Stimulated activated CD4-positive, alpha-beta T cell treated with anti-CD3 and anti-CD28 coated beads, Interleukin-1b, Interleukin-23, amount 100 ng/mL, for 1 hour (primary cell): ENCODE measurements around the gene FBXL17.

ENCODE experiments used
- DNase-seq, 2 donors: peaks; one replicate each; pipeline ENCODE4 v3.0.0-alpha.2; 2020; ENCODE audit warnings: low read depth in 2 of 2

The FBXL17 gene

DNA sequence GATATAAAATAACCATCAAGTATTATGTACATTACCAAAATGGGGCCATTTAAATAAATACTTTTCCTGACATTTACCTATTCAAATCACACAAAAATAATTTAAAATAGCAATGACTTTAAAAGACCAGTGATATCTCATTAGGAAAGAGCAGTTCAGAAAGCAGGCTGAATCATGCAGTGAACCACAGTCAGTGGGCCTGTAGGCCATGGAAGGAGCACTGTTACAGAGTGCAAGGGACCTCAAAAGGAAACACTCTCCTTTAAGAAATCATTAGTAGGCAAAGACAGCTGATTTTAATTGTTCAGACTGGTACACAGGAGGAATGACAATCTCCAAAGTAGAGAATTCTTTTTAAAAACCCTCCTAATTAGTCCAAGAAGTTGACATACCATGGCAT lies 427.6 kb downstream of the FBXL17 start:
- no peak for DNase-seq

DNA sequence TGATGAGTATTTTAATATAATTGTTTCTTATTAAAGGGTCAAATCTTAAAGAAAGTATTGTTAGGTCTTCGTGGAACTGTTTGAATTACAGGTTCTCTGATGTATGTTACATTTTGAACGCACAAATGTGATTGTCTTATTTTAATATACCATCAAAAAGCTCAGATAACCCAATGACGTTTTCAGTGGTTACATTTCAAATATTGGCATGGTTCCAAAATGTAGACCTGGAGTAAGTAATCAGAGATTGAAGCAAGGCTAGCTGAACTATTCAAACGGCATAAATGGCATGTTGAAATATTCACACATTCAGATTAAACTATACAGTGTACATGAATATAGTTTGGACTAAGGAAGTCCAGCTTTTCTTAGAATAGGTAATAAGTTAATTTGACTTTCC lies 429.4 kb downstream of the FBXL17 start:
- no peak for DNase-seq

DNA sequence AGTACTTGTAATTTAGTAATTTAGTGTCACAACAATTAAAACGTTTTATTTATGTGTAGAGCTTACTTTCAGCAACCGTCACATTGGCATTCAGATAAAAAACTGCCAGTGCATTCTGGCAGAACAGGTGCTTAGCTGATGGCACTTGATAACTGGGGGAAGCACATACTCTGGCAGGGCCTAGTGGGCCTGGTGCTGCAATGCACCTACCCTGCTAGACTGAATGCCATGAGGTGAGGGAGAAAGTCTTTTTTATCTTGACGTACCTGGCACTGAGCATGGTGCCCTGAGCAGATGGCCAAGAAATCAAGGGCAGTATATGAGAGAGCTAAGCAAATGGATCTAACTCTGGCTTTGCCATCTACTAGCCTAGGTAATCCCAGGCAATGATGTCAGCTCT lies 430.6 kb downstream of the FBXL17 start:
- DNase-seq = no peak

DNA sequence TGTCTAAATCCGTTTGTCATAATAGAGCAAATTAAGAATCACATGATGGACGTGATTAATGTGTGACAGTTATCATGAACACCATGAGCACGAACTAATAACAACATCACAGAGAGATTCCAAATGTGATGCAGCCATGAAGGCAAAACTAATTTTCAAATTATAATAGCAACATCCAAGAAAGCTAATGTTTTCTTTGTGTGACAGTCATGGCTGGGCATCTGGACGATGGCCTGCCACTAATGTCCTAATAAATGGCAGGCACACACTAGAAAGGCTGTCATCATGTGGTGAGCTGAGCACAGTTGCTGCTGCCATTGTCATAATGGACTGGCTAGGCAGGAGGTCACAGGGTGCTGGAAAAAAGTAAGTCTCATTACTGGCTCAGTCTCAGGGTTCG lies 431.1 kb downstream of the FBXL17 start:
- DNase-seq = no peak

DNA sequence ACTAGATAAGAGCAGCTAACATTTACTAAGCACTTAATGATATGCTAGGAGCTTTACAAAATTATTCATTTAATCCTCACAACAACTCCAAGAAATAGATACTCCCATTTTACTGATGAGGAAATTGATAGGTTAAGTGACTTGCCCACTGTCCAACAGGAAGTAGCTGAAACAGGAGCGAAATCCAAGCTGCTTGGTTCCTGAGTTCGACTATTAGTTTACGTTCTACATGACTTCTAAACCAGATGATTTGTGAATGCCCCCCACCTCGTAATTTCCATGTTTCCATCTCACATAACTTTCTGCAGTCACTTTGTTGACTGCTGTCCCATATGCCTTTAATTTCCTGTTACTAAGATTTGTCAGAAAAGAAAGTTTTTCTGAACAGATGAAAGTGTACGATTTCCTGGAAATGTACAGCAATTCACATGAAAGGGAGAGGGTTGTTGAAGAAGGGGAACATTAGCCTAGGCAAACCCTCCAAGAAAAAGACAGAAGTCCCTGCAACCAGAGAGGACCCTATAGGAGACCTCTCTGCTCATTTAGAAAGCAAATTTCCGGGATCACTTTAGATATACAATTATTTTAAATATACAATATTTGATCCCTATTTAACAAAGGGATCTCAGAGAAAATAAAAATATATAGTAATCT lies 432.1 kb downstream of the FBXL17 start:
- no peak for DNase-seq

DNA sequence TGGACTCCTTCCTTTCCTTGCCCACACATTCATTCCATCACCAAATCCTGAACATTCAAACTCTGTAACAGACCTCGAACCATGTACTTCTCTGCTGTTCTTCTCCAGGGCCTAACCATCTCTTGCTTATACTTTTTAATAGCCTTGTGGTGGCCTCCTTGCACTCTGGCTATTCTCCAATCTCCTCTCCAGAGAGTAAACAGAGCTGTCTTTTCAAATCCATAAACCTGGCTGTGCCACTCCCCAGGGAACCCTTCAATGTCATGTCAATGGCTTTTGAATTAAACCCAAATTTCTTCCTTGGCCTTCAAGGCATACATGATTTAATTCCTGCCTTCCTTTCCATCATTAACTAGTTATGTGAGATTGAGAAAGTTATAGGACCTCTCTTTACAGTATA lies 433.5 kb downstream of the FBXL17 start:
- DNase-seq = no peak

DNA sequence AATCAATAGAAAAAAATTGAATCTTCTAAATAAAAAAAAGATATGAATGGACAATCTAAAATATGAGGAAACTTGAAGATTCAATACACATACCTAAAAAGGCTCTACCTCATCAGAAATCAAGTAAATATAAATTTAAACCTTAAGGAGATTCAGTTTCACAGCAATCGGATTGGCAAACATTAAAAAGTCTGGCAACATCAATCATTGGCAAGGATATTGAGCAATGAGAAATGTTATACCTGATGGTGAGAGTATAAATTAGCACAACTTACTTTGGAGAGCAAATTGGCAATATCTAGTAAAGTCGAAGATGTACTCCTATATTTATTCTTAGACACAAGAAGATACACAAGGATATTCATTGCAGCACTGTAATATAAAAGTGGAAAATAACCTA lies 436.8 kb downstream of the FBXL17 start:
- no peak for DNase-seq

DNA sequence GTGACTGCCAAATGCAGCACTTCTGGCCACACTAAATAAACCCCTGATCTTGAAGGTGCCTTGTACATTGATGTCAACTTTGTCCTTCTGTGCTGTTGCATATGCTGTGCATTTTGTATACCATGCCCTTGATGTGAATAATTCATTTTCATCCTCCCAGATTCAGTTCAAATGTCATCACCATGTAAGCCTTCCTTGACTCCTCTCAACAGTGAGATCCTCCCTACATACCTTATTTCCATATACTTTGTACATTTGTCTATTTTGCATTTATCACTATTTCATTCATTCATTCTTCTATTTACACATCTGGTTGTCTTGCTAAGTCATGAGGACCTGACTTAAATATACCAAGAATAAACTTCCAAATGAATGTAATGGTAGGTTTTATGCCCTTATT lies 438.0 kb downstream of the FBXL17 start:
- no peak for DNase-seq

DNA sequence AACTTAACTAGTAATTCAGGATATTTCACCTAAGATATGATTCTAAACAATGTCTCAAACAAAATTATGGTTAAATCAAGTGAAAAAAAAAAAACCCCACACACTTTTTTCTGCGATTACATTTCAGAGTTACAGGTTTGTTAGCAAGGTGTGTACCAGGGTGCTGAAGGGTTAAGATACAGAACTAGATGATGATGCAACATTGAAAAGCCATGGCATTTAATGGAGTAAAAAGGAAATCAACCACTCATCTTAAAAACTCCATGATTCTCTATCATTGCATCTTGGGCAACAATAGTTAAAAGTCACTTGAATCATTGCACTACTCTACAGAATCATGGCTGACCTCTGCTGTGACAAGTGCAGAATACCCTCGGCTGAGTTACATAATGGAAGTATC lies 440.9 kb downstream of the FBXL17 start:
- DNase-seq = no peak

DNA sequence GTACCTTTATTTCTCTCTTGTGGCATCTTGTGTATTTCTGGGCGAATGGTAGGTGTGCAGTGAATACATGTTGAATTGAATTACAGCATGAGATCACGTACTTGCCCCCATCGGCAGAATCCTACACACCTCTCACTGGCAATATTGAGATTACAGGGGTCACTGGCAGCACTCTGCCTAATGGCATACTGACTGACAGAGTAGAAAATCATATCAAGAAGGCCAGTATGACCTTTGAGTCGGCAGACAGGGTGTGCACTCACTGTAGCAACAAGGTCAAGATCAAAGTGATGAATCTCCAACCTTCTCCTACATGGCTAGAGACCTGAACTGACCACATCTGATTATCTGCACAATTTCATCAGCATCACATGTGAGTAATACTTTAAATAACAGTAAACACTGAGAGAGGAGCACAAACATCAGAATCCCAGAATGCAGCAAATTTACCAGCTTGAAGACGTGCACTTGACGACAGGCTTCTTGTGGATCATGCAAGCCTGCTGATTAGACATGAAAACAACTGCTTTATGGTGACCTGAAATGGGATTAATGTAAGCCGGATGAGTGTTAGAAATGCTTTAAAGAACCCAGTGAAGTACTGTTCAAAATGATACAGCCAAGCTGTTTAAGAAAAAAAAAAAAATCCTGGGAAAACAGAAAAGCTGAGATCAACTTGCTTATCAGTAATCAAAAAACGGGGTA lies 444.1 kb downstream of the FBXL17 start:
- no peak for DNase-seq

DNA sequence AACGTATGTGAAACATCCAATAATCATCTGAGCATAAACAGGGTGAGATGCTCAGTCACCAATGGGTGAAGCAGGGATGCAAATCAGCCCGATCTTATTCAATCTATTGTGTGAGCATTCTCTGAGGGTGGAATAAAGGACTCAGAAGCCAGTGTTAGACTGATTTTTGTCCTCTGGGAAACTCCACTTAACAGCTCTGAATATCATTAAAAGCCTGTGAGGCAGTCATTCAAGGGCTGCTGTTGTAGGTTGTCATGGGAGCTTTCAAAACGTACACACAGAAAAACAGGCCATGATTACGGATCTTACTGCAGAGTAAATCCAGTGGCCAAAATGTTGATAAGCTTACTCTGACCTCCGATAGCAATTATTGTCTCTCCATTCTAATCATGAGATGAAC lies 444.7 kb downstream of the FBXL17 start:
- DNase-seq = no peak

DNA sequence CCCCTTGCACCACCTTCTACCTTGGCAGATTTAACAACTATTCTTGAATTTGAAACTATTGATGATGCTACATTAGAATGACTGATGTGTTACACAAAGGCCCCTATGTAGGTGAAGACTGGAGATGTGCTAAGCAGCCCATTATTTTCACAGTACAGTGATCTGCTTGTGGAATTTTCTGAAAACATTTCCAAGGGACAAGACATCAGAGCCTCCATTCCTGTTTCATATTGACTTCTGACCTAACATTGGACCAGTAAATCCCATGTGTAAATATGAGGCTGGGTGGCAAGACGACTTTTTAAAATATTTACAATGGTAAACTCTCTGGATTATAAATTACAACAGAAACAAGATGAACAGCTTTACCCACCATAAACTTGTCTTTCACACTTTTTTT lies 445.4 kb downstream of the FBXL17 start:
- no peak for DNase-seq

DNA sequence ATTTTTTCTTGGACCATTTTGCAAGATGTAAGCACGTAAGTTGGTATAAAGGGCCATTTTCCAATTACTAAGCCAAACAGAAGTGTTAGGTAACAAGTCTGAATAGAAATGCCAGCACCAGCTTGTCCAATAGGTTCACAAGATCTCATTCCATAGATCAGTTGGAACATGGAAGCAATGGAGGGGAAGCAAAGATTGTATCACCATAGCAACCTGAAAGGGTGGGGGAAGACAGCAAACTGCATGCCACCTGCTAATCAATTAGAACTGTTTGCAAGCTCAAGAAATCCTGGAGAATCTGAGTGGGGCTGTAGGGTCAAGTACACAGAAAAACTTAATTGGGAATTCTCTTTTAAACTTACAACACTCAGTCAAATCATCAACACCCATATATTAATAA lies 446.3 kb downstream of the FBXL17 start:
- no peak for DNase-seq

DNA sequence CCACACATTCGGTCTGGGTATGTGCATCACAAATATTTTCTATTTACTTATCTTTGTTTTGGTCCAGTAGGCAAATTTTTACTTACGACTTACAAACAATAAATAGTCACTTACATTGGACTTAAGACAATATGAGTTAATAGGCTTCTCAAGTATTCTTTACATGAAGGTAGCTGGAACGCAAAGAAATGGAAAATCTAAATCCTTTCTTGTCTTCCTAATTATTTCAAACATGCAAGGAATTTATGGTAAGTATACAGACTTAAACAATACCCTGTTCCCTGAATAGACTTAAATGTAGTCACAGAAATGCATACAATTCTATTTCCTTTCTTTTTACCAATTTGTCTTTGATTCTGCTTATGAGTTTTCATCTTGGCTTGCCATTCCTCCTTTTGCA lies 448.6 kb downstream of the FBXL17 start:
- no peak for DNase-seq

DNA sequence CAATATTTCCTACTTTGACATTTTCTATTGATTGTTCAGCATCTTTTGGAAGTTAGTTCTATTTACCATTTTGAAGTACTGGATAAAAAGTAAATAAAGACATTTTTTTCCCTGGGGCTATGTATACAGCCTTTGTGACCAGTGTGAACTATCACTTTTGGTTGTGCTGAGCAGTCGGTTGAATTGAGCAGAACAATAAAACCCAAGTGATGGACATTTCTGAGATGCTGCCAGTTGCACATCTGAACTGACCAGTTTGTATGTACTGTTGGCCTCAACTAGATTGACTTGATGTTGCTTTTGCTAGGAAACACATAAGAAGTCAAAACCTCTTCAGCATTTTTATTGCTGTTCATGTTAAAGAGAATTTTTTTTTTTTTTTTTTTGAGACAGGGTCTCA lies 451.0 kb downstream of the FBXL17 start:
- DNase-seq = no peak

DNA sequence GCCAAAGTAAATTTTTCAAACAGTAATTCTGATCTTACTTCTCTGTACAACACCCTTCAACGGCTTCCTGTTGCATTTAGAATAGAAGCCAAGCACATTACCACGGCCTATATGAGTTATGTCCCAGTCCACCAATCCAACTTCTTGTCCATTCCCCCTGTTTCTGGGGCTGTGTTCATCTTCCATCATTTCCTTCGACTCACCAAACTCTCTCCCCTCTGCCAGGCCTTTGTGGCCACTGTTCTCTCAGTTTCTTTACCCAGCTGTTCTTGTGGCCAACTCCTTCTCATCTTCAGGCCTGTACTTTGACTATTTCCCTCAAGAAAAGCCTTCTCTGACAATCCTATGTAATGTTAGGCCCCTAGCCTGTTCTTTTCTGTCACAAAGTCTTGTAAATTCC lies 451.8 kb downstream of the FBXL17 start:
- DNase-seq = no peak

DNA sequence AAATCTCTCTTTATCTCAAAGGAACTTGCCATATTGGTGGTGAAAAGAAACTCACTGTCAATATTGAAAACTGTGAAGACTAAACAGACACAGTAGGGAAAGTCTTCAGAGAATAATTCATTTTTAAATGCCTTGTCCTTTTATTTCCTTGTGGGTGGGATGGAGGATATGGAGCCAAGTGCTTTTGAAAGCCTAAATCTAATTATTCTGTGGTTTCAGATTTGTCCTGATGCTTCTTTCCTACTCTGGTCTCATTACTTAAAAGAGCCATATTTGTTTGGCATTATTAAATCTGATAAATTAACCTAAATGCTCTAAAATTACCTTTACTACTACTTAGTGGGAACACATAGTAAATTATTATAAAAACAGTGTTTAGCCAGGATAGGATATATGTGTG lies 452.8 kb downstream of the FBXL17 start:
- no peak for DNase-seq

DNA sequence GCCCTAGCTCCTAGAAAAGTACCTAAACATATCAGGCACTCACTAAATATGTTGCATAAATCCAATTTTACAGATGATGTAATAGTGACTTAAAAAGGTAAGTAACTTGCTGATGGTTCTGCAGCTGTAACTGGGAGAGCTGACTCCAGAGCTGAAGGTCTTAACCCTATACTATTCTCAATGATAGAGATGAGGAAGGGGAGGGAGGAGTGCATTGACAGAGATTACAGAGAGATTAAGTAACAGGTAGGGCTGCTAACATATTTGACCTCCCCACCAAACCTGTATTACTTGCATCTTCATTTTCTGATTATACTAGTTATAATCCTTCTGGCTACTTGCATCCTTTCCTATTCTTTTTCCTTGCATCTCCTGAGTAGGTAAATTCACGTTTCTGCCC lies 455.8 kb downstream of the FBXL17 start:
- no peak for DNase-seq

DNA sequence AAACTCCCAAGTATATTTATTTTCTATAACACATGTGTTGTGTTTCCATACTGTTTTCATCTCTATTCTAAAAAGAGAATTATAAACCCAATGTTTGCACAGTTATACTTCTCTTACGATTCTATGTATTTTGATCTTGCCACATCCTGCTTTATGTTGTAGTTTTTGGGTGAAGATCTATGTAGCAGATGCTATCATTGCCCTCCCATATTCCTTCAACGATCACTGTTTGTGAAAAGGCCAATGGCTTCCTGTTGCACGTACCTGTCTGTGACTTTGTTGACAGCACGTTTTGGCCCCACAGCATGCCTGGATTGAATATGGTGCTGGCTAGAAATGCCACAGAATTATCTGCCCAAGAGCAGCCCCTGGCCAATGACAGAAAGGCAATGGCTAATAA lies 456.7 kb downstream of the FBXL17 start:
- no peak for DNase-seq

DNA sequence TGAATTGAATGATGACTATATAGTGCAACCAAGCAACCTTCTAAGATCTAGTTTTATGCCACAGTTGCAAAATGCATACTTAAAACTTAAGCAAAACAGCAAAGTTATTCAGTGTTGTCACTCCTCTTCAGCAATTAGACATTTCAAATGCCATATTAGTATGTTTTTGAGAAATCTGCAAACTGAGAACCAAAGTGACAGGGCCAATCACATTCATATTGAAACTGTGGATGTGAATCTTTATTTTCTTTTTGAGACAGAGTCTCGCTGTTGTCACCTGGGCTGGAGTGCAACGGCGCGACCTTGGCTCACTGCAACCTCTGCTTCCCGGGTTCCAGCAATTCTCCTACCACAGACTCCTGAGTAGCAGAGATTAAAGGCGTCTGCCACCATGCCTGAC lies 461.9 kb downstream of the FBXL17 start:
- no peak for DNase-seq

DNA sequence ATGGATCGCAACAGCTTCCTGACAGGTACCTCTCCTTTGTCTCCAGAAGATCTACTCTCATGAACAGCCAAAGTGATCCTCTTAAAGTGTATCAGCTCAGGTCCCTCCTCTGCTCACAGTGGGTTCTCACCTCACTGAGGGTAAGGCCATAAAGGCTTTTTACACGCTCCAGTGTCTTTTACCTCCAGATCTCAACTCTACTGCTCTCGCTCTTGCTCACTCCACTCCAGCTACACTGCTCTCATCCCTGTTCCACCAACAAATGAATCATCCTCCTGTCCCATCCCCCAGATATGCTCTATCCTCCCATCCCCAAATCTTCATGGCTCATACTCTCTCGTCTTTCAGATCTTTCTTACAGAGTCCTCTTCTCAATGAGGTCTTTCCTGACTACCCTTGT lies 462.5 kb downstream of the FBXL17 start:
- no peak for DNase-seq

DNA sequence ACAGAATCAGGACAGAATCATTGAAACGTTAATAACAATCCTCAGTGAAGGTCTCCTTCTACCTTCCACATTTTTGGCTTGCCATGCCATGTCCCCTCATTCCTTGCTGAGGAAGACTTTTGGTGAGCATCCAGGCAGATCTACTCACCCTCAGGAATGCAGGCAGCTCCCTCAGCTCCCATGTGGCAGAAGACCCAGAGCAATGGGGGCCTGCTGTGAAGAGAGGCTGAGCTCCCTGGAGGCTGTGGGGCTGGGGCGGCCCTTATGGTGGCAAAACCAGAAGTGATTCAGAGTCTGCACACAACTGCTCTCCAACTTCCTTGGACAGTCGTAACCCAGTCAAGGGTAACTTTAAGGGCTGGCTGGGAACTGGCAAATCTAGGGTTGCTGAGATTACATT lies 463.9 kb downstream of the FBXL17 start:
- no peak for DNase-seq

DNA sequence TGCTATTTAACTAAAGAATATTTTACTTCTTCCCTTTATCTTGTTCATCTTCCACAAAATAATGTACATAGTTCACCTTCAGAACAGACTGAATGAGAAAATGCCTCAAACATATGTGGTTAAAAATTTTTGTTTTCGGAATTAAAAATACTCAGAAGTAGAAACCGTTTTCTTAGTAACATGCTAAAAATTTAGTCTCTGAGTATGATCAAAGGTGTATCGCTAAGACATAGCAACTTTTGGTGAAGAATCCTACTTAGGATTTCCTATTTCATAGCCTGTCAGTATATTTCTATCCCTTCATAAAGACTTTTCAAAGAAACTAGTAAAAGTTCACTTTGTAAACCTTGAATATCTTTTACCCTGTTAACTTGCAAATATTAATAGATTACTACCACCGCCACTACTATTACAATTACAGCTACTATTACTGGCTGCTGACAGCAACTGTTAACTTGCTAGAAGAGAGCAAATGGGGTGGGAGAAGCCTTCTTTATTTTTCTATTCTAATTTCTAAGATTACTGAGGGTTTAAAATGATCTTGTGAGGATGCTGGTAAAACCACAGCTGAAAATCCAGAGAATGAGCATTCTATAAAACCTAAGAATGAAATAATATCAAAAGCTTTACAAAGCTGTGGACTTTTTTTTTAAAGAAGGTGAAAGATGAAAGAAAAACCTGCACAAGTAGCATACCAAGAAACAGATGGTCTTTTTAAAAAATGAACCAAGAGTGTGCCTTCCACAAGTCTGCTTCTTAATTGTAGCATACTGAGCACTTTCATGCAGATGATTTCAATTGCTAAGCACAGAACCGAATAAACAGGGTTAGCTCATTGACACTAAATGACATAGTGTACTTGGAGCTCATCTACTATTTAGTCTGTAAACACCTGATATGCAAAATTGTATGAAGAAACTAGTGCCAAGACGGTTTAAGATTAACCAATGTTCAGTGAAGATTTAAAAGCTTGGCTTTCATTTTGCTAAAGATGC lies 464.9 kb downstream of the FBXL17 start:
- no peak for DNase-seq
